HG02943 (cell line): ENCODE results near the gene SCAMP5.

Experiments used
- ATAC-seq: cut with Tn5 transposase; IDR thresholded peaks from one replicate; pipeline ENCODE4 v1.9.1; 2021; ENCODE audit warnings: mild to moderate bottlenecking, low read depth, moderate library complexity; ENCODE audit not compliant: unreplicated experiment

SCAMP5 gene

GRCh38 chr15:75043509-75044257 lies 48.3 kb downstream of the SCAMP5 start:
- ATAC-seq = peak; percentile 31

GRCh38 chr15:75044258-75044878 lies 49.0 kb downstream of the SCAMP5 start:
- no peak for ATAC-seq

DNA sequence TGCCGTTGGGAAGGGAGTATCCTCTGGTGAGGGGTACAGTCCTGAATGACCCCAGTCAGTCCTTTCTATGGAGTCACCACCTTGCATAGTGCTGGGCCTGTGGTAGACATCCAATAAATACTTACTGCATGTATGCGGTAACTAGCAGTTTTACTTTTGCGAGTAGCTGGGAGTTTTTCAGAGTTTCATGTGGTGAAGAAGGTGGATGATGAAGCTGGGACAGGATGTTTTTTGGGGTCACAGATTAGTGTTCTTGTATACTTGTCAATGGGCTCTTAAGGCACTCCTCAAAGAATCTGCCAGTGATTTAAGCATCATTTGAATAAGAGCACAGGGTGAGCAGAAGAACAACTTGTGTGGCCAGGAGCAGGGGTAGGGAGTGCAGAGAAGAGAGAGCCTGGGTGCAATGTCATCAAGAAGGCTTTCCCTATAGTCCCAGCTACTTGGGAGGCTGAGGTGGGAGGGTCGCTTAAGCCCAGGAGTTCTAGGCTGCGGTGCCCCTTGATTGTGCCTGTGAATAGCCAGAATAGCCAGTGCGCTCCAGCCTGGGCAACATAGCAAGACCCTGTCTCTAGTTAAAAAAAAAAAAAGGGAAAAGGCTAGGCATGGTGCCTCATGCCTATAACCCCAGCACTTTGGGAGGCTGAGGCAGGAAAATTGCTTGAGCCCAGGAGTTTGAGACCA lies 50.1 kb downstream of the SCAMP5 start:
- no peak for ATAC-seq

DNA sequence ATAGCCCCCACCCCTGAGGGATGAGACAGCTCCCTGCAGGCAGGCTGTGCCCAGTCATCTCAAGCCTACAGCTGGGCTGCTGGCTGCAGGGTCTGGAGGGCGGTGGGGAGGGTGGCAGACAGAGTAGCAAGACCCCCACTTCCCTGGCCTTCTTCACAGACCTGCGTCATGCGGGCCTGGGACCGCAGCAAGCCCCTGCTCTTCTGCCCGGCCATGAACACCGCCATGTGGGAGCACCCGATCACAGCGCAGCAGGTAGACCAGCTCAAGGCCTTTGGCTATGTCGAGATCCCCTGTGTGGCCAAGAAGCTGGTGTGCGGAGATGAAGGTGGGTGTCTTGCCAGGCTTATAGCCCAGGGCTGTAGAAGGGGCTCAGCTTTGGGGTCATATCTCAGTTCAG lies 53.0 kb downstream of the SCAMP5 start:
- ATAC-seq = no peak

- ATAC-seq = no peak
These were observed 54.0 kb downstream of the SCAMP5 start for GRCh38 chr15:75049392-75049791.

- no peak for ATAC-seq
These were observed 54.9 kb downstream of the SCAMP5 start for GRCh38 chr15:75050283-75050682.

- ATAC-seq = no peak
These were observed 55.8 kb downstream of the SCAMP5 start for GRCh38 chr15:75051191-75051608.

DNA sequence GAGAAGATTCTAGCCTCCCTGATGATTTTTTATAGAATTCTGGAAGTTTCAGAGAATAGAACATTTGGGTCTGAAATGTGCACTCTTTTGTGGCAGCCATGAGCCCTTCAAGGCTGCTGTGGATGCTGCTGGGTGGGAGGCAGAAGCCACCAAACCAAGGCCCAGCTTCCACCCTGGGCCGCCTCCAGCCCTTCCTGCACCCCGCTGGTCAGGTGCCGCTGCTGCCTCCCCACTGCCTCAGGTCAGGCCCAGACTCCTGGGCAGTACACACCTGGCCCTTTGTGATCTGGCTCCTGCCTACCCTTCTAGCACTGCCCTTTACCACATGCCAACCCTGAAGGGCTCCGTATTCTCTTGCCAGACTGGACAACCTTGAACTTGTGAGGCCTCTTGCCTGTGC lies 56.3 kb downstream of the SCAMP5 start:
- ATAC-seq = no peak

DNA sequence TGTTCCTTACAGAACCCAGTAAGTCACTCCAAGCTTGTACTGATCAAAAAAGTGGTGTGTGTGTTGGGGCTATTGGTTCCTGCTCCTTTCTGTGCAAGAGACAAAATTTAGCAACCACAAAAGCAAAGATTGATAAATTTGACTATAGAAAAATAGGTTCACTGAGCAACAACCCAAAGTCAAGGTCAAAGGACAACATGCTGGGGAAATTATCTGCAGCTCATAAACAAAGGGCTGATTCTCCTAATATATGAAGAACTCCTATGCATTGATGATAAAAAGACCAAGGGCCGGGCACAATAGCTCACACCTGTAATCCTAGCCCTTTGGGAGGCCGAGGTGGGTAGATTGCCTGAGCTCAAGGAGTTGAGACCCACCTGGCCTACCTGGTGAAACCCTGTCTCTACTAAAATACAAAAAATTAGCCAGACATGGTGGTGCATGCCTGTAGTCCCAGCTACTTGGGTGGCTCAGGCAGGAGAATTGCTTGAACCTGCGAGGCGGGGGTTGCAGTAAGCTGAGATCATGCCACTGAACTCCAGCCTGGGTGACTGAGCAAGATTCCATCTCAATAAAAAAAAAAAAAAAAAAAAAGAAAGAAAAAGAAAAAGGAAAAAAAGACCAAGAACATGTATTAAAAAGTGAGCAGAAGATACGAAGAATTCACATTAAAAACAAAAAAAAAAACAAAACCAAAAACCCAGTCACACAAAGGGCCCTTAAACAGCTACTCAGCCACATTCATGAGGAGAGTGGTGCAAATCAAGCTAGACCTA lies 57.8 kb downstream of the SCAMP5 start:
- no peak for ATAC-seq

DNA sequence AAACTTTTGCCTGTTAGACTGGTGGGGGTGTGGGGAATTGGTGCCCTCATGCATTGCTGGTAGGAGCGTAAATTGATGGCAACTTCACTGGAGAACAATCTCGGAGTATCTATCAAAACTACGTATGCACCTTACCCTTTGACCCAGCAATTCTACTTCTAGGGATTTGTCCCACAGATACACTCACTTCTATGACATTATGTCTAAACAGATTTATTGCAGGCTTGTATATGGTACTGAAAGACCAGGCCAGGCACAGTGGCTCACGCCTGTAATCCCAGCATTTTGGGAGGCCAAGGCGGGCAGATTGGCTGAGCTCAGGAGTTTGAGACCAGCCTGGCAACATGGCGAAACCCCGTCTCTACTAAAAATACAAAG lies 58.4 kb downstream of the SCAMP5 start:
- no peak for ATAC-seq

GRCh38 chr15:75054172-75054897 lies 59.0 kb downstream of the SCAMP5 start:
- ATAC-seq = no peak

DNA sequence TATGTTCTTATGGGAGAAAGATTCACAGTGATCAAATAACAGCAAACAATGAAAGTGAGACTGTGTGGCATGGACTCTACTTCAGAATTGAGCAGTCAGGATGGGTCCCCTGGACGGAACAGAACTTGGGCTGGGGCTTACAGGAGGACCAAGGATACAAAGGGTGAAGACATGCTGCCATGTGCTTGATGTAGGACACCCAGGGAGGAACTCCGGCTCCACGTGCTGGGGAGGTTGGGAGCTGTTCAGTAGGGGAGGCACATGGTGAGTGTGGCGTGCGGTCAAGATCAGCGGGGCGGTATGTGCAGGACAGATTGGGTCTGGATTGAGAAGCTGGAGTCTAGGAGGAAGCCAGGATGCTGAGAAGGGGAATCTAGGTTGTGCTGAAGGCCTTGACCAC lies 60.7 kb downstream of the SCAMP5 start:
- ATAC-seq = no peak

DNA sequence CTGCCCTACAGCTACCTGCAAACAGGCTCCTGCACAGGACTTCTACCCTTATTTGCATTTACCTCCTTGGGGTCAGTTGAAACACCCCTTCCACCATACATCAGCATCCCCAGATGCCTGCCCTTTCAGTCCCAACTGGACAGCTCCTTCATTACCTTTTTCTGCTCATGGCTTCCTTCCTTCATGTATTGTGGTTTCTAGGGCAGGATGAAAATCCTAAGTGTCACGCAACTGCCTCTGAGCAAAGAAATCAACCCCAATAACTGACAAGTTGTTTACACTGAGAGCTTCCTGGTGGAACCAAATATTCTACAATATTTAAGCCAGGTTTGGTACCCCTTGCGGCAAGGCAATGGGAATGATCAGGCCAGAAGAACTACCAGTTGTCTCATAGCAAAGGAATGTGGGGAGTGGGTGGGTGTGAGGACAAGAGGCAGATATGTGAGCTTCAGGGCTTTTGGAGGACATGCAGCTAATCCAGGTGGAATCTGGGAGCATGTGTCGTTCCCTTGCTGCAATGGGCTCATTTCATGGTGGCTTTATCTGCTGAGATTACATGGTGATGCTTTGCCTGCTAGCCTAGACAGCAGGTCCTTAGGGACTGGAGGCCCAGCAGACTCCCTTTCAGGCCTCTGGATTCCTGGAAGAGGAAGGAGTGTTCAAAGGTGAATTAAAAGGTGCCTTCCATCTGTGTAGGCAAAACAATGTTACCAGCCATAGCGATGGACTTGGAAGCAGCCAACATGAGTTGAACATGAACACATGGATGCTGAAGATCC lies 63.0 kb downstream of the SCAMP5 start:
- no peak for ATAC-seq

DNA sequence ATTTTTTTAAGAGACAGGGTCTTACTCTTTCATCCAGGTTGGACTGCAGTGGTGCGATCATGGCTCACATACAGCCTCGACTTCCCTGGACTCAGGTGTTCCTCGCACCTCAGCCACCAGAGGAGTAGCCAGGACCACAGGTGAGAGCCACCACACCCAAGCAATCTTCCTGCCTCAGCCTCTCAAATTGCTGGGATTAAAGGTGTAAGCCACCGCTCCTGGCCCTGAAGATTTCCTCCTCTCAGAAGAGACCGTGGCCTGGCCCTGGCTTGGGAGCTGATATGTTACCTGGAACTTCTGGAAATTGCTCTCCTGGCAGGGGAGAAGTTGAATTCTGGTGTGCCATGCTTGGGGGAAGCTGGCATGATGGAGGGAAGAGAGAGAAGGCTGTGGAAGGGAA lies 64.2 kb downstream of the SCAMP5 start:
- no peak for ATAC-seq

GRCh38 chr15:75061272-75061671 lies 65.9 kb downstream of the SCAMP5 start:
- no peak for ATAC-seq

DNA sequence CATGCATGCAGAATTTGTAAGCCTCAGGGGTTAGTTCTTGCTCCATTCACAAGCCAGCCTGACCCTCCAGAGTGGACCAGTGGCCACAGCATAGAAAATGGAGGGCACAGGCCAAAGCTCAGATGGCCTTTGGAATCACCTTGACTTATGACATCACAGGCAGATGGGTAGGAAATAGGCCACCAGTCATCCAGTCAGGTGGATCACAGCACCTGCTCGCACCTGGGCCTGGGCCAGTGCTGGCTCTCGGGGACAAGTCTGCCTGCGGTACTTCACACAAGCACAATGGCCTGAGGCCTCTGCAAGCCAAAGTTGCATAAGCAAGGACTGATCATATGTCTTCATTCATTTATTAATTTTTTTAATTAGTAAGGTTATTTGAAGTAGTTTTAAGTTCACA lies 67.3 kb downstream of the SCAMP5 start:
- no peak for ATAC-seq

DNA sequence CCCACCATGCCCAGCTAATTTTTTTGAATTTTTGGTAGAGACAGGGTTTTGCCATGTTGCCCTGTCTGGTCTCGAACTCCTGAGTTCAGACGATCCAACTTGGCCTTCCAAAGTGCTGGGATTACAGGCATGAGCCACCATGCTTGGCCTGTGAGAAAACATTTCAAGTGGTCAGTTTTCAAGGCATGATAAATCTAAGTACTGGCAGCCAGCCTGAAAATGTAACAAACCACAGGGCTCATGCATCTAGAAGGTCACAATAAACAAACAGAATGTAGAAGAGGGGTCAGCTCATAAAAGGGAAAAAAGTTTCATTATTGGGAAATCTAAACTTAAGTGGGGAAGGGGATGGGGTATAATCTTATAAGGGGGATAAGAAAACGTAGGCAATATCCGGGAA lies 68.0 kb downstream of the SCAMP5 start:
- ATAC-seq = no peak

GRCh38 chr15:75063889-75064288 lies 68.5 kb downstream of the SCAMP5 start:
- ATAC-seq = no peak

DNA sequence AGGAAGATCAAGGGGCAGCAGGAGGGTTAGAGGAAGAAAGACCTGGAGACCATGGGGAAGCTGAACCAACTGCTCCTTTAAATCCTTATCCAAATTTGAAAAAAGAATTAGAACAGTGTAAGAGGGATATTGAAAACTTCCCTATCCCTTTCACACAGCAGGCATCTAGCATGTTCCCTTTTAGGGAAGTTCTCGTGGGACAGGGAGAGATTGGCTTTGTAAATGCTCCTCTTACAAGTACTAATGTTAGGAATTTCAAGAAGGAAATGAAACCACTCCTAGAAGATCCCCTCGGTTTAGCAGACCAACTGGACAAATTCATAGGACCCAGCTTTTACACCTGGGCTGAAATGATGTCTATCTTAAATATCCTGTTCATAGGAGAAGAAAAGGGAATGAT lies 69.5 kb downstream of the SCAMP5 start:
- no peak for ATAC-seq

- ATAC-seq = no peak
These were observed 70.1 kb downstream of the SCAMP5 start for GRCh38 chr15:75065467-75065850.
